WTC11 (cell line): Measurements from ENCODE around the gene HHAT. TPM values are rescaled to one million over a fixed set of nuclear protein-coding genes. Genes with fewer than 3 reads are reported as not detected.
A peak's percentile ranks its signal among the peaks of the same experiment; 100 is the strongest.

ENCODE experiments used
- ATAC-seq: fragments of 200-7000 bp; cut with Tn5 transposase; 2 replicates; pipeline ENCODE4 v1.10.0; 2021; ENCODE audit warnings: mild to moderate bottlenecking, moderate library complexity
- CTCF ChIA-PET: fragments of 300-600 bp; sonication (Branson Sonifier 250); formaldehyde crosslinking; loops from one replicate; lab custom pipeline; 2021; ENCODE audit warnings: antibody characterized with exemption; lab: Charles Lee
- POLR2A ChIA-PET: fragments of 350-600 bp; sonication (Branson Sonifier 250); formaldehyde crosslinking; loops from one replicate; lab custom pipeline; 2021; ENCODE audit warnings: antibody characterized with exemption; lab: Charles Lee
- DNase-seq: peaks from one replicate; pipeline ENCODE4 v3.0.0; 2021; ENCODE audit warnings: low spot score
- H3K27ac Mint-ChIP-seq: 2 replicates; pipeline ENCODE4 v1.8.0; 2021; ENCODE audit warnings: mixed read lengths
- H3K27me3 Mint-ChIP-seq: 2 replicates; pipeline ENCODE4 v1.8.0; 2021; ENCODE audit warnings: low read depth, mild to moderate bottlenecking, moderate library complexity, mixed read lengths
- H3K36me3 Mint-ChIP-seq: 2 replicates; pipeline ENCODE4 v1.8.0; 2021; ENCODE audit warnings: mixed read lengths
- H3K4me1 Mint-ChIP-seq: 2 replicates; pipeline ENCODE4 v1.8.0; 2022; ENCODE audit warnings: mixed read lengths
- H3K4me3 Mint-ChIP-seq: 2 replicates; pipeline ENCODE4 v1.8.0; 2021; ENCODE audit warnings: mild to moderate bottlenecking, moderate library complexity, mixed read lengths
- H3K9me3 Mint-ChIP-seq: 2 replicates; pipeline ENCODE4 v1.8.0; 2021; ENCODE audit warnings: mixed read lengths
- ATF1 ChIP-seq: sonication (generic); formaldehyde crosslinking; IDR thresholded peaks from 2 replicates; pipeline ENCODE4 v1.8.1; 2023; ENCODE audit warnings: mild to moderate bottlenecking, moderate library complexity, missing genetic modification reagents
- ATF6 ChIP-seq: sonication (generic); formaldehyde crosslinking; IDR thresholded peaks from 2 replicates; pipeline ENCODE4 v1.8.1; 2023; ENCODE audit warnings: mild to moderate bottlenecking, missing genetic modification reagents
- ESRRA ChIP-seq: sonication (generic); formaldehyde crosslinking; IDR thresholded peaks from 2 replicates; pipeline ENCODE4 v1.8.1; 2022; ENCODE audit warnings: mild to moderate bottlenecking, missing genetic modification reagents, borderline replicate concordance
- FOXK1 ChIP-seq: sonication (generic); formaldehyde crosslinking; IDR thresholded peaks from 2 replicates; pipeline ENCODE4 v1.8.0; 2022; ENCODE audit warnings: mild to moderate bottlenecking, moderate library complexity, missing genetic modification reagents
- HMGA2 ChIP-seq: fragments of 250-450 bp; sonication (Bioruptor Pico); IDR thresholded peaks from 2 replicates; pipeline ENCODE4 v1.4.0; 2021; ENCODE audit warnings: mild to moderate bottlenecking, moderate library complexity
- IRF2 ChIP-seq: sonication (generic); formaldehyde crosslinking; IDR thresholded peaks from 2 replicates; pipeline ENCODE4 v1.8.0; 2022; ENCODE audit warnings: low read depth, missing genetic modification reagents, borderline replicate concordance
- JAZF1 ChIP-seq: fragments of 250-450 bp; sonication (Bioruptor Pico); IDR thresholded peaks from 2 replicates; pipeline ENCODE4 v1.9.0; 2021; ENCODE audit warnings: moderate library complexity, mild to moderate bottlenecking, inconsistent platforms
- NFATC4 ChIP-seq: fragments of 250-450 bp; sonication (Bioruptor Pico); IDR thresholded peaks from 2 replicates; pipeline ENCODE4 v1.9.0; 2021; ENCODE audit warnings: mild to moderate bottlenecking
- SMAD4 ChIP-seq: sonication (generic); formaldehyde crosslinking; IDR thresholded peaks from 2 replicates; pipeline ENCODE4 v1.8.0; 2022; ENCODE audit warnings: mild to moderate bottlenecking, missing genetic modification reagents
- SP1 ChIP-seq: sonication (generic); formaldehyde crosslinking; conservative IDR thresholded peaks from 2 replicates; pipeline ENCODE4 v1.8.1; 2022; ENCODE audit warnings: missing genetic modification reagents
- TEAD1 ChIP-seq: sonication (generic); formaldehyde crosslinking; IDR thresholded peaks from 2 replicates; pipeline ENCODE4 v1.8.0; 2022; ENCODE audit warnings: mild to moderate bottlenecking, missing genetic modification reagents
- USF1 ChIP-seq: sonication (generic); formaldehyde crosslinking; IDR thresholded peaks from 2 replicates; pipeline ENCODE4 v1.8.0; 2022; ENCODE audit warnings: mild to moderate bottlenecking, missing genetic modification reagents
- ZNF232 ChIP-seq: sonication (generic); formaldehyde crosslinking; IDR thresholded peaks from 2 replicates; pipeline ENCODE4 v1.8.0; 2022; ENCODE audit warnings: mild to moderate bottlenecking, missing genetic modification reagents
- ZNF532 ChIP-seq: fragments of 250-450 bp; sonication (Bioruptor Pico); IDR thresholded peaks from 2 replicates; pipeline ENCODE4 v1.9.0; 2021; ENCODE audit warnings: mild to moderate bottlenecking, borderline replicate concordance
- ZNF671 ChIP-seq: fragments of 250-450 bp; sonication (Bioruptor Pico); IDR thresholded peaks from 2 replicates; pipeline ENCODE4 v1.8.0; 2021; ENCODE audit warnings: mild to moderate bottlenecking
- total RNA-seq: library from RNA; stranded (reverse); gene quantifications from 3 replicates; pipeline ENCODE4 v1.2.3, GENCODE V29; 2021
- TF ChIP-seq, protein P1 (sequence below): sonication (generic); formaldehyde crosslinking; IDR thresholded peaks from 2 replicates; pipeline ENCODE4 v1.8.0; 2022; ENCODE audit warnings: mild to moderate bottlenecking, missing genetic modification reagents
- TF ChIP-seq, protein P2 (sequence below): sonication (generic); formaldehyde crosslinking; IDR thresholded peaks from 2 replicates; pipeline ENCODE4 v1.8.1; 2022; ENCODE audit warnings: low read depth, missing genetic modification reagents, borderline replicate concordance
- TF ChIP-seq, protein P3 (sequence below): fragments of 250-450 bp; sonication (Bioruptor Pico); IDR thresholded peaks from 2 replicates; pipeline ENCODE4 v1.8.0; 2021; ENCODE audit warnings: mild to moderate bottlenecking
- TF ChIP-seq, protein P4 (sequence below): sonication (generic); formaldehyde crosslinking; IDR thresholded peaks from 2 replicates; pipeline ENCODE4 v1.8.0; 2022; ENCODE audit warnings: missing genetic modification reagents

The HHAT gene
- total RNA-seq, 1 experiment from 2014 or later, result 0.39 TPM

GRCh38 chr1:210709701-210710100 is 381.0 kb downstream of the HHAT start (continued):
- TF ChIP-seq, protein P1, sequence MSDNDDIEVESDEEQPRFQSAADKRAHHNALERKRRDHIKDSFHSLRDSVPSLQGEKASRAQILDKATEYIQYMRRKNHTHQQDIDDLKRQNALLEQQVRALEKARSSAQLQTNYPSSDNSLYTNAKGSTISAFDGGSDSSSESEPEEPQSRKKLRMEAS (CRISPR knock-in tag), result no peak
- no peak for TF ChIP-seq JAZF1 (CRISPR knock-in tag)
- TF ChIP-seq, protein P2, sequence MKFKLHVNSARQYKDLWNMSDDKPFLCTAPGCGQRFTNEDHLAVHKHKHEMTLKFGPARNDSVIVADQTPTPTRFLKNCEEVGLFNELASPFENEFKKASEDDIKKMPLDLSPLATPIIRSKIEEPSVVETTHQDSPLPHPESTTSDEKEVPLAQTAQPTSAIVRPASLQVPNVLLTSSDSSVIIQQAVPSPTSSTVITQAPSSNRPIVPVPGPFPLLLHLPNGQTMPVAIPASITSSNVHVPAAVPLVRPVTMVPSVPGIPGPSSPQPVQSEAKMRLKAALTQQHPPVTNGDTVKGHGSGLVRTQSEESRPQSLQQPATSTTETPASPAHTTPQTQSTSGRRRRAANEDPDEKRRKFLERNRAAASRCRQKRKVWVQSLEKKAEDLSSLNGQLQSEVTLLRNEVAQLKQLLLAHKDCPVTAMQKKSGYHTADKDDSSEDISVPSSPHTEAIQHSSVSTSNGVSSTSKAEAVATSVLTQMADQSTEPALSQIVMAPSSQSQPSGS (CRISPR knock-in tag), result no peak
- no peak for TF ChIP-seq ZNF232
- TF ChIP-seq USF1 (CRISPR knock-in tag), result no peak
- TF ChIP-seq ATF1 (CRISPR knock-in tag), result no peak

GRCh38 chr1:210711825-210712612 is 383.3 kb downstream of the HHAT start:
- H3K4me1 Mint-ChIP-seq, result peaks cover 6% of the 10 kb centered on the region
- DNase-seq (peak; percentile 21), ATAC-seq (peak; percentile 60; the same call in 1 of the 2 replicates)
- H3K9me3 Mint-ChIP-seq, result no peaks in the 10 kb centered on the region
- no peak overlapping the region for H3K27ac Mint-ChIP-seq
- no peak overlapping the region for H3K4me3 Mint-ChIP-seq
- POLR2A ChIA-PET, result no interaction called here
- TF ChIP-seq SMAD4 (CRISPR knock-in tag), result no peak
- no peak for TF ChIP-seq ZNF532 (CRISPR knock-in tag)
- TF ChIP-seq, protein P3, sequence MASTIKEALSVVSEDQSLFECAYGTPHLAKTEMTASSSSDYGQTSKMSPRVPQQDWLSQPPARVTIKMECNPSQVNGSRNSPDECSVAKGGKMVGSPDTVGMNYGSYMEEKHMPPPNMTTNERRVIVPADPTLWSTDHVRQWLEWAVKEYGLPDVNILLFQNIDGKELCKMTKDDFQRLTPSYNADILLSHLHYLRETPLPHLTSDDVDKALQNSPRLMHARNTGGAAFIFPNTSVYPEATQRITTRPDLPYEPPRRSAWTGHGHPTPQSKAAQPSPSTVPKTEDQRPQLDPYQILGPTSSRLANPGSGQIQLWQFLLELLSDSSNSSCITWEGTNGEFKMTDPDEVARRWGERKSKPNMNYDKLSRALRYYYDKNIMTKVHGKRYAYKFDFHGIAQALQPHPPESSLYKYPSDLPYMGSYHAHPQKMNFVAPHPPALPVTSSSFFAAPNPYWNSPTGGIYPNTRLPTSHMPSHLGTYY, result no peak
- no peak for TF ChIP-seq IRF2 (CRISPR knock-in tag)
- TF ChIP-seq NFATC4 (CRISPR knock-in tag), result no peak
- no peaks in the 10 kb centered on the region for H3K27me3 Mint-ChIP-seq
- CTCF ChIA-PET, result interaction anchor here (0.6 to 1.4 kb wide), 3 partner anchors 9 to 313 kb away, joined by 3 to 4 read pairs (median 3); no protein-coding TSS in a partner anchor
- no peaks in the 10 kb centered on the region for H3K36me3 Mint-ChIP-seq

- POLR2A ChIA-PET, result no interaction called here
- Mint-ChIP-seq H3K9me3 (no peaks in the 10 kb centered on the region), H3K4me3 (no peak overlapping the region), H3K4me1 (no peaks in the 10 kb centered on the region), H3K27me3 (no peaks in the 10 kb centered on the region), H3K27ac (no peak overlapping the region), H3K36me3 (no peaks in the 10 kb centered on the region)
- DNase-seq (no peak), ATAC-seq (no peak)
- CTCF ChIA-PET, result interaction anchor here (1.2 kb wide), 1 partner anchor 235 kb away, joined by 3 read pairs; no protein-coding TSS in a partner anchor
- TF ChIP-seq FOXK1 (CRISPR knock-in tag) (no peak), SP1 (CRISPR knock-in tag) (no peak), ATF6 (CRISPR knock-in tag) (no peak), ESRRA (CRISPR knock-in tag) (no peak), IRF2 (CRISPR knock-in tag) (no peak), ZNF671 (no peak), TEAD1 (CRISPR knock-in tag) (no peak), HMGA2 (CRISPR knock-in tag) (no peak)
- TF ChIP-seq, protein P4, sequence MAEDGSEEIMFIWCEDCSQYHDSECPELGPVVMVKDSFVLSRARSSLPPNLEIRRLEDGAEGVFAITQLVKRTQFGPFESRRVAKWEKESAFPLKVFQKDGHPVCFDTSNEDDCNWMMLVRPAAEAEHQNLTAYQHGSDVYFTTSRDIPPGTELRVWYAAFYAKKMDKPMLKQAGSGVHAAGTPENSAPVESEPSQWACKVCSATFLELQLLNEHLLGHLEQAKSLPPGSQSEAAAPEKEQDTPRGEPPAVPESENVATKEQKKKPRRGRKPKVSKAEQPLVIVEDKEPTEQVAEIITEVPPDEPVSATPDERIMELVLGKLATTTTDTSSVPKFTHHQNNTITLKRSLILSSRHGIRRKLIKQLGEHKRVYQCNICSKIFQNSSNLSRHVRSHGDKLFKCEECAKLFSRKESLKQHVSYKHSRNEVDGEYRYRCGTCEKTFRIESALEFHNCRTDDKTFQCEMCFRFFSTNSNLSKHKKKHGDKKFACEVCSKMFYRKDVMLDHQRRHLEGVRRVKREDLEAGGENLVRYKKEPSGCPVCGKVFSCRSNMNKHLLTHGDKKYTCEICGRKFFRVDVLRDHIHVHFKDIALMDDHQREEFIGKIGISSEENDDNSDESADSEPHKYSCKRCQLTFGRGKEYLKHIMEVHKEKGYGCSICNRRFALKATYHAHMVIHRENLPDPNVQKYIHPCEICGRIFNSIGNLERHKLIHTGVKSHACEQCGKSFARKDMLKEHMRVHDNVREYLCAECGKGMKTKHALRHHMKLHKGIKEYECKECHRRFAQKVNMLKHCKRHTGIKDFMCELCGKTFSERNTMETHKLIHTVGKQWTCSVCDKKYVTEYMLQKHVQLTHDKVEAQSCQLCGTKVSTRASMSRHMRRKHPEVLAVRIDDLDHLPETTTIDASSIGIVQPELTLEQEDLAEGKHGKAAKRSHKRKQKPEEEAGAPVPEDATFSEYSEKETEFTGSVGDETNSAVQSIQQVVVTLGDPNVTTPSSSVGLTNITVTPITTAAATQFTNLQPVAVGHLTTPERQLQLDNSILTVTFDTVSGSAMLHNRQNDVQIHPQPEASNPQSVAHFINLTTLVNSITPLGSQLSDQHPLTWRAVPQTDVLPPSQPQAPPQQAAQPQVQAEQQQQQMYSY (CRISPR knock-in tag), result no peak
Observed at GRCh38 chr1:210715072-210715471, 386.4 kb downstream of the HHAT start.
